DND-41 (cell line): ENCODE data around the gene IGF2BP2.

Source experiments
- ATAC-seq: fragments of 200-7000 bp; cut with Tn5 transposase; 3 replicates; pipeline ENCODE4 v1.9.1; 2021; ENCODE audit warnings: low read depth; ENCODE audit not compliant: insufficient read depth
- DNase-seq: peaks from one replicate; pipeline ENCODE4 v3.0.0-alpha.2; 2020
- H2AFZ ChIP-seq: 2 replicates; pipeline ENCODE4 v1.6.0; 2012; ENCODE audit warnings: low read depth, low read length
- H3K27ac ChIP-seq: 2 replicates; pipeline ENCODE4 v1.5.1; 2012; ENCODE audit warnings: low read length, inconsistent platforms
- H3K27me3 ChIP-seq: fragments of 200-600 bp; sonication (generic); 2 replicates; pipeline ENCODE4 v1.6.0; 2012; ENCODE audit warnings: low read length, mild to moderate bottlenecking, inconsistent platforms; ENCODE audit not compliant: insufficient read depth, poor library complexity
- H3K36me3 ChIP-seq: 2 replicates; pipeline ENCODE4 v1.5.1; 2012; ENCODE audit warnings: low read length, inconsistent platforms; ENCODE audit not compliant: insufficient read depth
- H3K4me1 ChIP-seq: 2 replicates; pipeline ENCODE4 v1.5.1; 2012; ENCODE audit warnings: mild to moderate bottlenecking, low read length; ENCODE audit not compliant: insufficient read depth
- H3K4me2 ChIP-seq: 2 replicates; pipeline ENCODE4 v1.6.0; 2012; ENCODE audit warnings: mild to moderate bottlenecking, moderate library complexity, low read length, inconsistent platforms; ENCODE audit not compliant: insufficient read depth
- H3K4me3 ChIP-seq, 2 experiments: fragments of 200-600 bp in 1 of 2; shearing (Covaris generic) in 1 of 2; 2 replicates each; pipeline ENCODE4 v1.5.1; 2012 to 2016; ENCODE audit warnings: inconsistent platforms in 2 of 2, low read length in 2 of 2, mild to moderate bottlenecking in 2 of 2, low read depth in 1 of 2, moderate library complexity in 1 of 2
- H3K79me2 ChIP-seq: 2 replicates; pipeline ENCODE4 v1.6.0; 2012; ENCODE audit warnings: low read length, inconsistent platforms; ENCODE audit not compliant: insufficient read depth
- H3K9ac ChIP-seq: 2 replicates; pipeline ENCODE4 v1.6.0; 2012; ENCODE audit warnings: low read depth, mild to moderate bottlenecking, inconsistent platforms, low read length, moderate library complexity
- H3K9me3 ChIP-seq: 2 replicates; pipeline ENCODE4 v1.5.1; 2012; ENCODE audit warnings: low read length, moderate library complexity, mild to moderate bottlenecking, inconsistent platforms; ENCODE audit not compliant: insufficient read depth, severe bottlenecking
- H4K20me1 ChIP-seq: 2 replicates; pipeline ENCODE4 v1.6.0; 2012; ENCODE audit warnings: low read length; ENCODE audit not compliant: insufficient read depth
- EZH2 ChIP-seq: IDR thresholded peaks from 3 replicates; pipeline ENCODE4 v1.6.1; 2012; ENCODE audit warnings: borderline replicate concordance, low read depth, mild to moderate bottlenecking, moderate library complexity, low read length, inconsistent platforms; ENCODE audit not compliant: severe bottlenecking
- TF ChIP-seq, protein P1 (sequence below): IDR thresholded peaks from 2 replicates; pipeline ENCODE4 v1.5.1; 2012; ENCODE audit warnings: borderline replicate concordance, low read length, moderate library complexity, mild to moderate bottlenecking; ENCODE audit not compliant: poor library complexity, severe bottlenecking; ENCODE audit errors: extremely low read depth

IGF2BP2 gene

DNA sequence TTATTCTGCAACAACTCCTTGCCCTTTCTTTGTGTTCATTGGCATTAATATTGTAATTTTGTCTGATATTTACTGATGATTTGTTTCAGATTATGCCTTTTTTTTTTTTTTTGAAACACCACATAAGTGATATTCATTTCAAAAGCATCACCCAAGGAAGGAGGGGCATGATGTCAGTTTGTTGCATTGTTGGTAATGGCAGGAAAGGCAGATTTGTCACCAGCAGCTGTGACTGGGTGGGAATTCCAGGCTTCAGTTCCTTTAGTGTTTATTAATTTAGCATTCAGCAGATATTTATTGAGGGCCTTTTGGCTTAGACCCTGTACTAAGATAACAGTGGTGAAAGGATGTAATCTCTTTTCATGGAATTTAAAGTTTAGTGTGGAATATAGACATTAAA, 219.3 kb downstream of the IGF2BP2 start:
- Histone ChIP-seq H3K9me3 (no peaks in the 10 kb centered on the region), H3K4me3 (no peak overlapping the region), H3K27me3 (no peaks in the 10 kb centered on the region), H3K9ac (no peak overlapping the region), H3K4me2 (no peak overlapping the region), H2AFZ (no peak overlapping the region), H3K36me3 (peaks cover 76% of the 10 kb centered on the region), H3K79me2 (no peaks in the 10 kb centered on the region), H3K4me1 (no peaks in the 10 kb centered on the region), H3K27ac (no peak overlapping the region), H4K20me1 (no peaks in the 10 kb centered on the region)
- no peak for DNase-seq
- TF ChIP-seq, protein P1, sequence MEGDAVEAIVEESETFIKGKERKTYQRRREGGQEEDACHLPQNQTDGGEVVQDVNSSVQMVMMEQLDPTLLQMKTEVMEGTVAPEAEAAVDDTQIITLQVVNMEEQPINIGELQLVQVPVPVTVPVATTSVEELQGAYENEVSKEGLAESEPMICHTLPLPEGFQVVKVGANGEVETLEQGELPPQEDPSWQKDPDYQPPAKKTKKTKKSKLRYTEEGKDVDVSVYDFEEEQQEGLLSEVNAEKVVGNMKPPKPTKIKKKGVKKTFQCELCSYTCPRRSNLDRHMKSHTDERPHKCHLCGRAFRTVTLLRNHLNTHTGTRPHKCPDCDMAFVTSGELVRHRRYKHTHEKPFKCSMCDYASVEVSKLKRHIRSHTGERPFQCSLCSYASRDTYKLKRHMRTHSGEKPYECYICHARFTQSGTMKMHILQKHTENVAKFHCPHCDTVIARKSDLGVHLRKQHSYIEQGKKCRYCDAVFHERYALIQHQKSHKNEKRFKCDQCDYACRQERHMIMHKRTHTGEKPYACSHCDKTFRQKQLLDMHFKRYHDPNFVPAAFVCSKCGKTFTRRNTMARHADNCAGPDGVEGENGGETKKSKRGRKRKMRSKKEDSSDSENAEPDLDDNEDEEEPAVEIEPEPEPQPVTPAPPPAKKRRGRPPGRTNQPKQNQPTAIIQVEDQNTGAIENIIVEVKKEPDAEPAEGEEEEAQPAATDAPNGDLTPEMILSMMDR = no peak
- TF ChIP-seq EZH2 = no peak
- no peak for ATAC-seq

DNA sequence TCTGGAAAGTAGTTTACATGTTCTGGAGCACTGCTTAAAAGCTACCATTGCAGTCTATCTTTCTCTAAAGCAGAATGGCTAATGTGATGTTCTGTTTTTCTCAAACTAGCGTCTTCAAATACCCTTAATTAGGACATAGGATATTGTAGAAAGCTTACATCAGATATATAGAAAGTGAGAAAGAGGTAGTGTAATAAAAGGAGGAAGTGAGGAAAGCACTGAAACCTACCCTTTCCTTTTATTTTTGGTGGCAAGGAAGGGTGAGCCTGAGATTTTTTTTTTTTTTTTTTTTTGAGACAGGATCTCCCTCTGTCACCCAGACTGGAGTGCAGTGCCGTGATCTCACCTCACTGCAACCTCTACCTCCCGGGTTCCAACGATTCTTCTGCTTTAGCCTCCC, 229.3 kb downstream of the IGF2BP2 start:
- Histone ChIP-seq H3K4me3 (no peak overlapping the region), H2AFZ (no peak overlapping the region), H3K79me2 (0 out of 2 replicates have a peak, but pooled peaks cover 2% of the 10 kb centered on the region), H3K36me3 (peaks cover 33% of the 10 kb centered on the region; the same call in 1 of the 2 replicates), H3K4me2 (no peak overlapping the region), H3K9me3 (no peaks in the 10 kb centered on the region), H3K4me1 (no peaks in the 10 kb centered on the region), H3K27me3 (no peaks in the 10 kb centered on the region), H3K27ac (no peak overlapping the region), H3K9ac (no peak overlapping the region), H4K20me1 (no peaks in the 10 kb centered on the region)
- TF ChIP-seq EZH2 = no peak
- TF ChIP-seq, protein P1 = no peak
- DNase-seq (no peak), ATAC-seq (no peak)

DNA sequence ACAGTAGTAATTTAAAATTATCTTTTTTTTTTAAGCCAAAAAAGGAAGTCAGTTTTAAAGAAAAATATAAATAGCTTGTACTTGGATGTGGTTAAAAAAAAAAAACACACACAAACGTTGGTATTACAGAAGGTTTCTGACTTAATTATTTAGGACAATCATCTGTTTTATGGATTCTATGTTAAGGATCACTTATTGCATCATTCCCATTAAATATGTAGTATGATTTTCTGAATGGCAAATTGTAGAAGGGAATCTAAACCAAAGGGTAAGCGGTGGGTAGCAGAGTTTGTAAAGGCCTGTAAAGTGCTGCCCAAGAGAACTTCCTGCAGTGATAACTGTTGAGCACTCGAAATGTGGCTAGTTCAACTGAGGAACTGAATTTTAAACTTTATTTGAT, 230.8 kb downstream of the IGF2BP2 start:
- H3K4me1 ChIP-seq = no peaks in the 10 kb centered on the region
- no peak overlapping the region for H3K4me2 ChIP-seq
- DNase-seq (no peak), ATAC-seq (no peak)
- peaks cover 28% of the 10 kb centered on the region; the same call in 1 of the 2 replicates for H3K36me3 ChIP-seq
- H3K9me3 ChIP-seq = no peaks in the 10 kb centered on the region
- H3K27me3 ChIP-seq = no peaks in the 10 kb centered on the region
- no peak overlapping the region for H2AFZ ChIP-seq
- no peak overlapping the region for H3K27ac ChIP-seq
- H3K9ac ChIP-seq = no peak overlapping the region
- H3K4me3 ChIP-seq = no peak overlapping the region
- peaks cover 10% of the 10 kb centered on the region for H3K79me2 ChIP-seq
- H4K20me1 ChIP-seq = no peaks in the 10 kb centered on the region; the same call in 1 of the 2 replicates
- TF ChIP-seq, protein P1 = no peak
- TF ChIP-seq EZH2 = no peak
